ENCODE results near the gene TENM4. TPM values are rescaled to one million over a fixed set of nuclear protein-coding genes. Genes with fewer than 3 reads are reported as not detected.

Gene TENM4
- total and polyA plus RNA-seq, 2 of the 8 experiments (the other 6 are each of a cell fraction or from before 2014, with no cell fraction given), result 3.5 to 7.2 TPM

GRCh38 chr11:78958444-78958843 is 482.4 kb downstream of the TENM4 start:
- Histone ChIP-seq H3K4me2 (ENCODE audit: insufficient read depth in 1 of 2, low read depth in 2 of 2, low read length in 2 of 2) (no peak overlapping the region), H3K9ac (replicated peaks in 1 of 4; ENCODE audit: extremely low read depth in 1 of 4, low read depth in 3 of 4, low read length in 3 of 4) (no peak overlapping the region), H3K14ac (ENCODE audit: insufficient read length) (no peak overlapping the region), H2BK120ac (replicated peaks; ENCODE audit: low read depth, low read length) (no peak overlapping the region), H2BK15ac (ENCODE audit: low read length) (no peak overlapping the region), H4K20me1 (replicated peaks in 1 of 2; ENCODE audit: control insufficient read depth in 1 of 2, insufficient read depth in 2 of 2, low read length in 2 of 2) (no peaks in the 10 kb centered on the region), H3K4me1 (replicated peaks in 1 of 4; ENCODE audit: control insufficient read depth in 3 of 4, insufficient read depth in 4 of 4, low read length in 3 of 4) (peaks cover 2 to 6% (median 3%) of the 10 kb centered on the region in 4 experiments; a peak in 3 of 7 replicates), H2BK20ac (ENCODE audit: low read length) (no peak overlapping the region), H2BK12ac (ENCODE audit: low read depth, low read length) (no peak overlapping the region), H3K9me3 (ENCODE audit: insufficient read depth in 2 of 2, low read depth in 1 of 2, low read length in 1 of 2) (no peaks in the 10 kb centered on the region), H3K36me3 (ENCODE audit: control insufficient read depth in 2 of 4, insufficient read depth in 4 of 4, low read length in 3 of 4) (peaks cover 0 to 2% (median under 1%) of the 10 kb centered on the region in 4 experiments; a peak in 3 of 8 replicates), H4K8ac (ENCODE audit: extremely low read depth, insufficient read depth, low read length) (no peak overlapping the region), H3K23me2 (ENCODE audit: low read depth, low read length) (peaks cover 4% of the 10 kb centered on the region; the same call in 1 of the 2 replicates), H3K27ac (ENCODE audit: low read depth, low read length) (no peak overlapping the region), H3K79me1 (ENCODE audit: low read depth, low read length) (no peaks in the 10 kb centered on the region), H3K23ac (ENCODE audit: insufficient read length) (no peak overlapping the region), H2BK5ac (ENCODE audit: low read depth, low read length) (no peak overlapping the region), H3K4ac (replicated peaks; ENCODE audit: insufficient read length, low read depth, low read length) (no peak overlapping the region), H4K5ac (ENCODE audit: insufficient read length, low read depth, low read length) (no peak overlapping the region), H2AK5ac (ENCODE audit: low read depth, low read length) (no peak overlapping the region), H3K27me3 (replicated peaks in 1 of 4; ENCODE audit: control insufficient read depth in 3 of 4, extremely low read depth in 1 of 4, insufficient read depth in 3 of 4, low read length in 3 of 4) (peaks cover 0 to 7% (median 0%) of the 10 kb centered on the region in 4 experiments; a peak in 4 of 7 replicates), H3K4me3 (ENCODE audit: extremely low read depth in 1 of 4, insufficient read depth in 2 of 4, low read depth in 3 of 4, low read length in 4 of 4) (no peak overlapping the region), H3K18ac (ENCODE audit: extremely low read depth, low read length) (no peak overlapping the region), H3K79me2 (ENCODE audit: control insufficient read depth in 1 of 2, insufficient read depth in 2 of 2, low read length in 2 of 2) (no peaks in the 10 kb centered on the region), H2AFZ (ENCODE audit: low read length) (no peak overlapping the region), H4K91ac (replicated peaks; ENCODE audit: insufficient read length, low read length) (no peak overlapping the region), H3K56ac (replicated peaks; ENCODE audit: insufficient read length, low read depth, low read length) (no peak overlapping the region)
- FAIRE-seq (no peak), DNase-seq (ENCODE audit: low read depth in 1 of 2, low spot score in 2 of 2) (no peak)
- 94% methylated on average over 3 of the region's 3 CpGs; no CpG with 5 or more reads in 1 of the 2 experiments for WGBS, 2 experiments (ENCODE audit: extremely low coverage in 1 of 2, insufficient coverage in 1 of 2, insufficient read length in 1 of 2, insufficient replicate concordance in 2 of 2, low coverage in 1 of 2, low lambda C conversion rate in 2 of 2, missing lambda C conversion rate in 1 of 2)
- TF ChIP-seq SIRT6 (IDR thresholded peaks at IDR 0.05; ENCODE audit: low read length) (no peak), KDM1A (IDR thresholded peaks at IDR 0.05; ENCODE audit: borderline replicate concordance, low read length) (no peak), TAF7 (optimal IDR thresholded peaks at IDR 0.05; ENCODE audit: borderline replicate concordance, low read depth, low read length) (no peak), BRCA1 (IDR thresholded peaks at IDR 0.05; ENCODE audit: low read depth, low read length) (no peak), RAD21 (IDR thresholded peaks at IDR 0.05 in 1 of 2, conservative IDR thresholded peaks at IDR 0.05 in 1 of 2; ENCODE audit: low read depth in 2 of 2, low read length in 2 of 2) (no peak), SP4 (IDR thresholded peaks at IDR 0.05; ENCODE audit: low read length) (no peak), CBX8 (IDR thresholded peaks at IDR 0.05; ENCODE audit: borderline replicate concordance, low read depth, low read length) (no peak), SP1 (IDR thresholded peaks at IDR 0.05; ENCODE audit: low read depth, low read length) (no peak), GABPA (IDR thresholded peaks at IDR 0.05; ENCODE audit: borderline replicate concordance, insufficient read depth, low read length) (no peak), SIN3A (conservative IDR thresholded peaks at IDR 0.05 in 1 of 2, IDR thresholded peaks at IDR 0.05 in 1 of 2; ENCODE audit: low read depth in 1 of 2, low read length in 2 of 2) (no peak)
- CTCF ChIA-PET (ENCODE audit: partially characterized antibody), result interaction anchor here (0.7 to 14.6 kb wide), 14 partner anchors 9 to 309 kb away, joined by 3 to 187 read pairs (median 4); no protein-coding TSS in a partner anchor
- POLR2A ChIA-PET (ENCODE audit: partially characterized antibody), result no interaction called here
